ENCODE data around the gene ZIC2. TPM values are rescaled to one million over a fixed set of nuclear protein-coding genes. Genes with fewer than 3 reads are reported as not detected.

ZIC2 gene
- total and polyA plus RNA-seq, 2 of the 8 experiments (the other 6 are each of a cell fraction or from before 2014, with no cell fraction given) = 53.2 to 372 TPM

- TF ChIP-seq CHD1 (IDR thresholded peaks at IDR 0.05; ENCODE audit: low read depth, low read length) (no peak), MAFK (IDR thresholded peaks at IDR 0.05; ENCODE audit: low read depth, low read length) (no peak), HDAC6 (IDR thresholded peaks at IDR 0.05; ENCODE audit: low read depth, low read length) (no peak), GABPA (IDR thresholded peaks at IDR 0.05; ENCODE audit: borderline replicate concordance, insufficient read depth, low read length) (no peak), ASH2L (IDR thresholded peaks at IDR 0.05; ENCODE audit: low read length) (peak; percentile 30), CTBP2 (IDR thresholded peaks at IDR 0.05; ENCODE audit: borderline replicate concordance, insufficient read depth, insufficient read length, low read length) (no peak), TBP (IDR thresholded peaks at IDR 0.05; ENCODE audit: low read depth, low read length) (0 out of 2 replicates have a peak, but pooled peaks have one; percentile 11), HDAC2 (IDR thresholded peaks at IDR 0.05; ENCODE audit: borderline replicate concordance in 1 of 2, low read depth in 2 of 2, low read length in 2 of 2) (no peak; a peak in 1 of 4 replicates), SIN3A (conservative IDR thresholded peaks at IDR 0.05 in 1 of 2, IDR thresholded peaks at IDR 0.05 in 1 of 2; ENCODE audit: low read depth in 1 of 2, low read length in 2 of 2) (peak in 1 of 2 experiments; percentile 51; a peak in 1 of 4 replicates), TAF7 (optimal IDR thresholded peaks at IDR 0.05; ENCODE audit: borderline replicate concordance, low read depth, low read length) (peak; percentile 48), POLR2AphosphoS5 (IDR thresholded peaks at IDR 0.05; ENCODE audit: low read depth, low read length) (no peak), CHD2 (IDR thresholded peaks at IDR 0.05; ENCODE audit: low read length) (no peak), RXRA (IDR thresholded peaks at IDR 0.05; ENCODE audit: insufficient read depth, low read depth, low read length) (no peak)
Observed at GRCh38 chr13:99982731-99983498, 1.3 kb downstream of the ZIC2 start (continued).
